Measurements from ENCODE around the gene C1orf53. TPM values are rescaled to one million over a fixed set of nuclear protein-coding genes. Genes with fewer than 3 reads are reported as not detected.

Gene C1orf53
- total RNA-seq, 1 donor: 6.5 TPM

GRCh38 chr1:197890936-197891335, 11.5 kb upstream of the C1orf53 start:
- TF ChIP-seq CTCF (IDR thresholded peaks at IDR 0.05; ENCODE audit: extremely low read depth, low read depth, low read length): no peak
- DNase-seq (ENCODE audit: insufficient read length, low spot score, missing footprints): no peak
- Histone ChIP-seq H3K4me3 (ENCODE audit: insufficient read depth, low read length) (no peak overlapping the region), H3K36me3 (ENCODE audit: insufficient read depth, low read length) (no peaks in the 10 kb centered on the region), H3K27me3 (ENCODE audit: insufficient read depth, low read length) (peaks cover 5% of the 10 kb centered on the region), H4K20me1 (ENCODE audit: insufficient read depth, low read length) (no peaks in the 10 kb centered on the region), H3K4me2 (ENCODE audit: insufficient read depth, low read length) (no peak overlapping the region), H3K9me3 (ENCODE audit: low read depth, low read length) (no peaks in the 10 kb centered on the region), H3K4me1 (ENCODE audit: insufficient read depth, low read length) (no peaks in the 10 kb centered on the region), H2AFZ (ENCODE audit: low read length) (no peak overlapping the region), H3K79me2 (ENCODE audit: insufficient read depth, low read length) (no peaks in the 10 kb centered on the region), H3K27ac (ENCODE audit: low read depth, low read length) (no peak overlapping the region)

GRCh38 chr1:197892684-197893083, 9.7 kb upstream of the C1orf53 start:
- Histone ChIP-seq H4K20me1 (ENCODE audit: insufficient read depth, low read length) (no peaks in the 10 kb centered on the region), H2AFZ (ENCODE audit: low read length) (no peak overlapping the region), H3K79me2 (ENCODE audit: insufficient read depth, low read length) (no peaks in the 10 kb centered on the region), H3K4me2 (ENCODE audit: insufficient read depth, low read length) (no peak overlapping the region), H3K4me3 (ENCODE audit: insufficient read depth, low read length) (no peak overlapping the region), H3K27me3 (ENCODE audit: insufficient read depth, low read length) (peaks cover 5% of the 10 kb centered on the region), H3K36me3 (ENCODE audit: insufficient read depth, low read length) (no peaks in the 10 kb centered on the region), H3K27ac (ENCODE audit: low read depth, low read length) (no peak overlapping the region), H3K4me1 (ENCODE audit: insufficient read depth, low read length) (no peaks in the 10 kb centered on the region), H3K9me3 (ENCODE audit: low read depth, low read length) (no peaks in the 10 kb centered on the region)
- no peak for TF ChIP-seq CTCF (IDR thresholded peaks at IDR 0.05; ENCODE audit: extremely low read depth, low read depth, low read length)
- no peak for DNase-seq (ENCODE audit: insufficient read length, low spot score, missing footprints)

GRCh38 chr1:197896301-197896700, 6.1 kb upstream of the C1orf53 start:
- Histone ChIP-seq H3K4me3 (ENCODE audit: insufficient read depth, low read length) (no peak overlapping the region), H3K79me2 (ENCODE audit: insufficient read depth, low read length) (no peaks in the 10 kb centered on the region), H3K4me1 (ENCODE audit: insufficient read depth, low read length) (no peaks in the 10 kb centered on the region), H2AFZ (ENCODE audit: low read length) (no peak overlapping the region), H3K9me3 (ENCODE audit: low read depth, low read length) (no peaks in the 10 kb centered on the region), H3K36me3 (ENCODE audit: insufficient read depth, low read length) (no peaks in the 10 kb centered on the region), H4K20me1 (ENCODE audit: insufficient read depth, low read length) (no peaks in the 10 kb centered on the region), H3K27ac (ENCODE audit: low read depth, low read length) (no peak overlapping the region), H3K4me2 (ENCODE audit: insufficient read depth, low read length) (no peak overlapping the region), H3K27me3 (ENCODE audit: insufficient read depth, low read length) (peaks cover 4% of the 10 kb centered on the region)
- TF ChIP-seq CTCF (IDR thresholded peaks at IDR 0.05; ENCODE audit: extremely low read depth, low read depth, low read length): no peak
- no peak for DNase-seq (ENCODE audit: insufficient read length, low spot score, missing footprints)

- Histone ChIP-seq H3K9me3 (ENCODE audit: low read depth, low read length) (no peaks in the 10 kb centered on the region), H3K4me3 (ENCODE audit: insufficient read depth, low read length) (no peak overlapping the region), H3K27me3 (ENCODE audit: insufficient read depth, low read length) (peaks cover 2% of the 10 kb centered on the region), H3K27ac (ENCODE audit: low read depth, low read length) (no peak overlapping the region), H2AFZ (ENCODE audit: low read length) (no peak overlapping the region), H3K4me2 (ENCODE audit: insufficient read depth, low read length) (no peak overlapping the region), H3K4me1 (ENCODE audit: insufficient read depth, low read length) (peaks cover 16% of the 10 kb centered on the region), H4K20me1 (ENCODE audit: insufficient read depth, low read length) (no peaks in the 10 kb centered on the region), H3K36me3 (ENCODE audit: insufficient read depth, low read length) (no peaks in the 10 kb centered on the region), H3K79me2 (ENCODE audit: insufficient read depth, low read length) (no peaks in the 10 kb centered on the region)
- TF ChIP-seq CTCF (IDR thresholded peaks at IDR 0.05; ENCODE audit: extremely low read depth, low read depth, low read length): no peak
- DNase-seq (ENCODE audit: insufficient read length, low spot score, missing footprints): no peak
Observed at GRCh38 chr1:197899037-197899436, 3.4 kb upstream of the C1orf53 start.

Data from osteoblast (primary cell).